Measurements from ENCODE around the gene OAS2. TPM values are rescaled to one million over a fixed set of nuclear protein-coding genes. Genes with fewer than 3 reads are reported as not detected.
A peak's percentile ranks its signal among the peaks of the same experiment; 100 is the strongest.

OAS2 gene, protein sequence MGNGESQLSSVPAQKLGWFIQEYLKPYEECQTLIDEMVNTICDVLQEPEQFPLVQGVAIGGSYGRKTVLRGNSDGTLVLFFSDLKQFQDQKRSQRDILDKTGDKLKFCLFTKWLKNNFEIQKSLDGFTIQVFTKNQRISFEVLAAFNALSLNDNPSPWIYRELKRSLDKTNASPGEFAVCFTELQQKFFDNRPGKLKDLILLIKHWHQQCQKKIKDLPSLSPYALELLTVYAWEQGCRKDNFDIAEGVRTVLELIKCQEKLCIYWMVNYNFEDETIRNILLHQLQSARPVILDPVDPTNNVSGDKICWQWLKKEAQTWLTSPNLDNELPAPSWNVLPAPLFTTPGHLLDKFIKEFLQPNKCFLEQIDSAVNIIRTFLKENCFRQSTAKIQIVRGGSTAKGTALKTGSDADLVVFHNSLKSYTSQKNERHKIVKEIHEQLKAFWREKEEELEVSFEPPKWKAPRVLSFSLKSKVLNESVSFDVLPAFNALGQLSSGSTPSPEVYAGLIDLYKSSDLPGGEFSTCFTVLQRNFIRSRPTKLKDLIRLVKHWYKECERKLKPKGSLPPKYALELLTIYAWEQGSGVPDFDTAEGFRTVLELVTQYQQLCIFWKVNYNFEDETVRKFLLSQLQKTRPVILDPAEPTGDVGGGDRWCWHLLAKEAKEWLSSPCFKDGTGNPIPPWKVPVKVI
- total RNA-seq, result 10 to 100 TPM; 11.9 to 21.2 TPM

GRCh38 chr12:112978163-112979040, at the start of gene OAS2:
TSS of gene OAS2 (plus strand) at chr12:112978519. CDS start at chr12:112978609, 90 bp downstream.
- H3K27ac ChIP-seq, result peak within 1 kb of the TSS; percentile 54 to 78
- peaks cover 15 to 30% of the 10 kb centered on the region in 2 donors for H3K4me1 ChIP-seq (ENCODE audit: control insufficient read depth in 1 of 2, low read depth in 2 of 2)
- no peaks in the 10 kb centered on the region for H3K36me3 ChIP-seq
- no peaks in the 10 kb centered on the region for H3K27me3 ChIP-seq (replicated peaks; ENCODE audit: insufficient read depth)
- TF ChIP-seq, protein P1, sequence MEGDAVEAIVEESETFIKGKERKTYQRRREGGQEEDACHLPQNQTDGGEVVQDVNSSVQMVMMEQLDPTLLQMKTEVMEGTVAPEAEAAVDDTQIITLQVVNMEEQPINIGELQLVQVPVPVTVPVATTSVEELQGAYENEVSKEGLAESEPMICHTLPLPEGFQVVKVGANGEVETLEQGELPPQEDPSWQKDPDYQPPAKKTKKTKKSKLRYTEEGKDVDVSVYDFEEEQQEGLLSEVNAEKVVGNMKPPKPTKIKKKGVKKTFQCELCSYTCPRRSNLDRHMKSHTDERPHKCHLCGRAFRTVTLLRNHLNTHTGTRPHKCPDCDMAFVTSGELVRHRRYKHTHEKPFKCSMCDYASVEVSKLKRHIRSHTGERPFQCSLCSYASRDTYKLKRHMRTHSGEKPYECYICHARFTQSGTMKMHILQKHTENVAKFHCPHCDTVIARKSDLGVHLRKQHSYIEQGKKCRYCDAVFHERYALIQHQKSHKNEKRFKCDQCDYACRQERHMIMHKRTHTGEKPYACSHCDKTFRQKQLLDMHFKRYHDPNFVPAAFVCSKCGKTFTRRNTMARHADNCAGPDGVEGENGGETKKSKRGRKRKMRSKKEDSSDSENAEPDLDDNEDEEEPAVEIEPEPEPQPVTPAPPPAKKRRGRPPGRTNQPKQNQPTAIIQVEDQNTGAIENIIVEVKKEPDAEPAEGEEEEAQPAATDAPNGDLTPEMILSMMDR (IDR thresholded peaks at IDR 0.05), result no peak
- ATAC-seq (ENCODE audit: insufficient number of reproducible peaks, low FRiP score, low read depth) (peak; percentile 45), DNase-seq (ENCODE audit: low spot score) (no peak)
- peak within 1 kb of the TSS; percentile 77 for H3K4me3 ChIP-seq
- H3K9me3 ChIP-seq, result no peaks in the 10 kb centered on the region

GRCh38 chr12:112928978-112929377, 49.3 kb upstream of the OAS2 start:
- no peak for DNase-seq (ENCODE audit: low spot score)
- Histone ChIP-seq H3K36me3 (no peaks in the 10 kb centered on the region), H3K4me1 (ENCODE audit: control insufficient read depth in 1 of 2, low read depth in 2 of 2) (no peaks in the 10 kb centered on the region), H3K27me3 (replicated peaks; ENCODE audit: insufficient read depth) (no peaks in the 10 kb centered on the region), H3K4me3 (no peak overlapping the region), H3K27ac (no peak overlapping the region), H3K9me3 (no peaks in the 10 kb centered on the region)
- TF ChIP-seq, protein P1 (IDR thresholded peaks at IDR 0.05), result no peak
- no peak for ATAC-seq (ENCODE audit: insufficient number of reproducible peaks, low FRiP score, low read depth)

DNA sequence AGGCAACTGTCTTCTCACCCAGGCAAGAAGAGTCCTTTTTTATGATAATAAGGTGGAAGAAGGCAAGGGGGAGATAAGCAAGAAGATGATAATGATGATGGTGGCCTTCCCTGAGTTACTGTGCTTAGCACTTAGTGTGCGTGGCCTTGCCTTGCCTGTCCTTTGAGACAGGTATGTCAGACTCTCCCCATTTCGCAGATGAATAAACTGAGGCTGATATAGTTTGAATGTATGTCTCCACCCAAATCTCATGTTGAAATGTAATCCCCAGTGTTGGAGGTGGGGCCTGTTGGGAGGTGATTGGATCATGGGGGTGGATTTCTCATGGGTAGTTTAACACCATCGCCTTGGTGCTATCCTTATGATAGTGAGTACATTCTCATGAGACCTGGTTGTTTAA, 48.6 kb upstream of the OAS2 start:
- H3K27me3 ChIP-seq (replicated peaks; ENCODE audit: insufficient read depth), result no peaks in the 10 kb centered on the region
- TF ChIP-seq, protein P1 (IDR thresholded peaks at IDR 0.05), result no peak
- no peak for DNase-seq (ENCODE audit: low spot score)
- H3K27ac ChIP-seq, result no peak overlapping the region
- no peaks in the 10 kb centered on the region for H3K9me3 ChIP-seq
- ATAC-seq (ENCODE audit: insufficient number of reproducible peaks, low FRiP score, low read depth), result no peak
- no peaks in the 10 kb centered on the region for H3K4me1 ChIP-seq (ENCODE audit: control insufficient read depth in 1 of 2, low read depth in 2 of 2)
- H3K4me3 ChIP-seq, result no peak overlapping the region
- no peaks in the 10 kb centered on the region for H3K36me3 ChIP-seq

DNA sequence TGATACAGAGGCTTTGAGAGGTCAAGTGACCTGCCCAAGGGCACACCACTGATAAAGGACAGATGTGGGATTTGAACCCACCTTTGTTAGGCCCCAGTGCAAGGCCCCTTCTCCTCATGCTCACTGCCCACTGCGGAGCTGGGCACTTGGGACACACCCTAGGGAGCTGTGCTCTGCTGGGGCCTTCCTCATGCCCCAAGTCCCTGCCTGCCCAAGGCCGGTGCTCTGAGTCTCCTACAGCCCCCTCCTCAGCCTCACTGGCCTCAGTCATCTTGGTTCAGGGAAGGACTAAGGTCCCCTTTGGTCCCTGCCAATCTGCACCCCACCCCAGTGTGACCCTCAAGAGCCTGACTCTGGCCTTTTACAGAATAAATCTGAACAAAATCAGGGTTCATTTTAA, 48.0 kb upstream of the OAS2 start:
- no peak for DNase-seq (ENCODE audit: low spot score)
- no peaks in the 10 kb centered on the region for H3K36me3 ChIP-seq
- no peak for ATAC-seq (ENCODE audit: insufficient number of reproducible peaks, low FRiP score, low read depth)
- no peak overlapping the region for H3K27ac ChIP-seq
- TF ChIP-seq, protein P1 (IDR thresholded peaks at IDR 0.05), result no peak
- no peaks in the 10 kb centered on the region for H3K9me3 ChIP-seq
- no peaks in the 10 kb centered on the region for H3K4me1 ChIP-seq (ENCODE audit: control insufficient read depth in 1 of 2, low read depth in 2 of 2)
- no peak overlapping the region for H3K4me3 ChIP-seq
- no peaks in the 10 kb centered on the region for H3K27me3 ChIP-seq (replicated peaks; ENCODE audit: insufficient read depth)

All from thoracic aorta (tissue), 2 donors.